EH (cell line): ENCODE data around the gene IGSF1.
"Not testable (repeated sequence)": the region's sequence is repeated elsewhere in the genome, so short reads cannot be mapped to it uniquely, and the experiment has no call there.

Experiments used
- DNase-seq: peaks from one replicate; pipeline ENCODE4 v3.0.0-alpha.2; 2015; ENCODE audit warnings: low read depth

Gene IGSF1

GRCh38 chrX:131271826-131272225 is 17.3 kb downstream of the IGSF1 start:
- no peak for DNase-seq

GRCh38 chrX:131271274-131271673 is 17.8 kb downstream of the IGSF1 start:
- DNase-seq = no peak

- DNase-seq = no peak
These were observed 19.0 kb downstream of the IGSF1 start for GRCh38 chrX:131270080-131270479.

- no peak for DNase-seq
These were observed 24.4 kb downstream of the IGSF1 start for GRCh38 chrX:131264665-131265064.

GRCh38 chrX:131264053-131264452 is 25.1 kb downstream of the IGSF1 start:
- DNase-seq = no peak

- DNase-seq = no peak
These were observed 26.1 kb downstream of the IGSF1 start for GRCh38 chrX:131262738-131263679.

- DNase-seq = no peak
These were observed 26.9 kb downstream of the IGSF1 start for GRCh38 chrX:131262200-131262599.

GRCh38 chrX:131257367-131257766 is 31.7 kb downstream of the IGSF1 start:
- no peak for DNase-seq

GRCh38 chrX:131250984-131251738 is 37.9 kb downstream of the IGSF1 start:
- not testable (repeated sequence) for DNase-seq

GRCh38 chrX:131239057-131239456 is 50.0 kb downstream of the IGSF1 start:
- no peak for DNase-seq

- DNase-seq = no peak
These were observed 51.7 kb downstream of the IGSF1 start for GRCh38 chrX:131237363-131237762.

GRCh38 chrX:131235768-131236545 is 53.1 kb downstream of the IGSF1 start:
- DNase-seq = no peak

GRCh38 chrX:131227608-131228007 is 61.5 kb downstream of the IGSF1 start:
- DNase-seq = no peak

GRCh38 chrX:131226591-131226990 is 62.5 kb downstream of the IGSF1 start:
- DNase-seq = no peak

- no peak for DNase-seq
These were observed 64.0 kb downstream of the IGSF1 start for GRCh38 chrX:131225078-131225477.
